Measurements from ENCODE around the gene MRPL53.

DNA sequence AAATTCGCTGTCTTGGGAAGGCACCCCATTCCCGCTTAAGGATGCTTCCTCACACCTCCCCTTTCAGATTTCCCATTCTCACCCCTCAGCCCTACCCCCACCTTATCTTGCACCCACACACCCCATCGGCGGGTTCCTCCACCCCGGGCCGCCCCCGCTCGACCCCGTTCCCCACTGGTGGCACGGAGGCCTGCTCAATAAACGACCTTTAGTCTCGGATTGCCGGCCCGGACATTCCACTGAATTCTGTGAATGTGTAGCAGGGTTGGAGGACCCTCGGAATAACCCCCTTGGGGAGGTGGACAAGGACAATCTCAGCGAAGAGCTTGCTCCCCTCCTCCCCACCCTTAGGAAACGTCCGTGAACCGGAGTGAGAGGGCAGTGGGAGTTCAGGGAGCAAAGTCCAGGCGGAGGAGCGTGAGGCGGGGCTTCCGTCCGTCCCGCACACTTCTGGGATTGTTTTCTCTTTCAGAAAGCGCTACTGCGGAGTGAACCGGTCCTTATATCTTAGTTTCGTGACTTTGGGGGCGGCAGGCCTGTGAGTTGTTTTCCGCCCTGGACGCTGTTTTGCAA is 29.8 kb upstream of the MRPL53 start:
- TF ChIP-seq REST (IDR thresholded peaks at IDR 0.05; ENCODE audit: unreplicated experiment) (no peak), EZH2phosphoT487 (IDR thresholded peaks at IDR 0.05; ENCODE audit: unreplicated experiment) (peak; percentile 78), EZH2 (IDR thresholded peaks at IDR 0.05; ENCODE audit: low read depth, unreplicated experiment) (peak; percentile 97), POLR2AphosphoS5 (IDR thresholded peaks at IDR 0.05; ENCODE audit: low read depth) (no peak), JUNB (IDR thresholded peaks at IDR 0.05; ENCODE audit: unreplicated experiment) (no peak), NANOG (IDR thresholded peaks at IDR 0.05; ENCODE audit: borderline replicate concordance) (no peak), ZNF114 (CRISPR knock-in tag; IDR thresholded peaks at IDR 0.05) (no peak)
- TF ChIP-seq, protein P1, sequence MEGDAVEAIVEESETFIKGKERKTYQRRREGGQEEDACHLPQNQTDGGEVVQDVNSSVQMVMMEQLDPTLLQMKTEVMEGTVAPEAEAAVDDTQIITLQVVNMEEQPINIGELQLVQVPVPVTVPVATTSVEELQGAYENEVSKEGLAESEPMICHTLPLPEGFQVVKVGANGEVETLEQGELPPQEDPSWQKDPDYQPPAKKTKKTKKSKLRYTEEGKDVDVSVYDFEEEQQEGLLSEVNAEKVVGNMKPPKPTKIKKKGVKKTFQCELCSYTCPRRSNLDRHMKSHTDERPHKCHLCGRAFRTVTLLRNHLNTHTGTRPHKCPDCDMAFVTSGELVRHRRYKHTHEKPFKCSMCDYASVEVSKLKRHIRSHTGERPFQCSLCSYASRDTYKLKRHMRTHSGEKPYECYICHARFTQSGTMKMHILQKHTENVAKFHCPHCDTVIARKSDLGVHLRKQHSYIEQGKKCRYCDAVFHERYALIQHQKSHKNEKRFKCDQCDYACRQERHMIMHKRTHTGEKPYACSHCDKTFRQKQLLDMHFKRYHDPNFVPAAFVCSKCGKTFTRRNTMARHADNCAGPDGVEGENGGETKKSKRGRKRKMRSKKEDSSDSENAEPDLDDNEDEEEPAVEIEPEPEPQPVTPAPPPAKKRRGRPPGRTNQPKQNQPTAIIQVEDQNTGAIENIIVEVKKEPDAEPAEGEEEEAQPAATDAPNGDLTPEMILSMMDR (conservative IDR thresholded peaks at IDR 0.05; ENCODE audit: low read depth in 2 of 2): no peak
